ENCODE data around the gene ACAD10.

The ACAD10 gene

GRCh38 chr12:111780166-111780565 is 94.3 kb downstream of the ACAD10 start:
- no peak for DNase-seq

- DNase-seq, result no peak
Measured at GRCh38 chr12:111780615-111781014, 94.8 kb downstream of the ACAD10 start.

DNA sequence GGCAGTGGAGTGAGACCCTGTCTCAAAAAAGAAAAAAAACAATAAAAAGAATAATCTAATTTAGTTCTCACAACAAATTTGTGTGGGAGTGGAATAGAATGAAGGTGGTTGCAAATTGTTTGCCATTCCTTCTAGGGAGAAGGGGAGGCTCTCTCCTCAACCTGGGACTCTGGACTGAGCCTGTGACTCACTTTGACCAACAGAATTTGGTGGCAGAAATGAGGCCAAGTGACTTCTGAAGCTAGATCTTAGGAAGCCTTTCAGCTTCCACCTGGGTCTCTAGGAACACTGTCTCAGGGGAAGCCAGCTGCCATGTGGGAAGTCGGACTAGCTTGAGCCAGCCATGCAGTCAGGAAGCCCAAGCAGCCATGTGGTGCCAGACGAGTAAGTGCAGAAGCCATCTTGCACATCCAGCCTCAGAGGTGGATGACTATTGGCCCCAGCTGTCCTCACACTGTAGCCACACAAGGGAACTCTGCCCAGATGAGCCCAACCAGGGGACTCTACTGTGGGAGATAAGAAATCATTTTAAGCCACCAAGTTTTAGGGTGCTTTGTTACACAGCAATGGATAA is 95.3 kb downstream of the ACAD10 start:
- DNase-seq, result no peak

DNA sequence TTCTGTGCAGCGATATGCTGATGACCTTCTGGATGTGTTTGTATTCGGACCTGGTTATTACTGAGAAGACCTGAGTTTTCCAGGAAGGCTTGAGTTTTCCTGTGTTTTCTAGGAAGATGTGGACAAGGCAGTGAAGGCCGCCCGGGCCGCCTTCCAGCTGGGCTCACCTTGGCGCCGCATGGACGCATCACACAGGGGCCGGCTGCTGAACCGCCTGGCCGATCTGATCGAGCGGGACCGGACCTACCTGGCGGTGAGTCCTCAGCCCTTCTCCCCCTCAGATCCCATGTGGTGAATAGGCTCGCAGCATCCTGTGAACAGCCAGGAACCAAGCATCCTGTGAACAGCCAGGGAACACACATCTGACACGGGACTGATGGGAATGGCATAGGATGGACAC is 97.2 kb downstream of the ACAD10 start:
- no peak for DNase-seq

GRCh38 chr12:111784953-111785352 is 99.1 kb downstream of the ACAD10 start:
- DNase-seq, result no peak

GRCh38 chr12:111785651-111786050 is 99.8 kb downstream of the ACAD10 start:
- DNase-seq, result no peak

DNA sequence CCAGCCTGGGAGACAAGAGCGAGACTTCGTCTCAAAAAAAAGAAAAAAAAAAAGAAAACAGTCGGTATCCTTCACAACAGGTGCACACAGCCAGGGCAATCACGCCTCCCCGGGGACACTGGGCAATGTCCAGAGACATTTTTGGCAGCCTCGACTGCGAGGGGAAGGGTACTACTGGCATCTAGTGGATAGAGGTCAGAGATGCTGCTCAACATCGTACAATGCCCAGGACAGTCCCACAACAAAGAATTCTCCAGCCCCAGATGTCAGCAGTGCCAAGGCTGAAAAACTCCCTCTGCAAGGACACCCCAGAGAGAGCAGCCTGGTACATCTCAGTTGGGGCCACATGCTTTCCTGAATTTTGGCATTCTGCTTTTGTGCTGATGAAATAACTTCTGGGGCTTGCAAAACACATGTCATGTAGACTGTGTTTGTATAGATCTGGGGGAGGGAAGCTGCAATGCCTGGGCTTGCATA is 102.4 kb downstream of the ACAD10 start:
- DNase-seq, result no peak

DNA sequence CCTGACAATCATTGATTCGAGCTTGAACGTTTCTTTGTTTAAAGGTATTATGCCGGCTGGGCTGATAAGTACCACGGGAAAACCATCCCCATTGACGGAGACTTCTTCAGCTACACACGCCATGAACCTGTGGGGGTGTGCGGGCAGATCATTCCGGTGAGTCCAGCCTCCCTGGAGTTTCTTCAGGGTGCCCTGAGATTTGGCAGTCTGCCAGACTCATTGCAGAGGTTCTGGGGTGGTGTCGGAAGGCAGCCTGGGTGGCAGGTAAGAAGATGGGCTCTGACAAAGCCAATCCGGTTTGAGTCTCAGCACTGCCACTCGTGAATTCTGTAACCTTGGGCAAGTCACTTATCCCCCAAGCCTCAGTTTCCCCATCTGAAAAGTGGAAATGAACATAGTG is 103.9 kb downstream of the ACAD10 start:
- DNase-seq, result no peak

- DNase-seq, result no peak
Measured at GRCh38 chr12:111791507-111791906, 105.7 kb downstream of the ACAD10 start.

DNA sequence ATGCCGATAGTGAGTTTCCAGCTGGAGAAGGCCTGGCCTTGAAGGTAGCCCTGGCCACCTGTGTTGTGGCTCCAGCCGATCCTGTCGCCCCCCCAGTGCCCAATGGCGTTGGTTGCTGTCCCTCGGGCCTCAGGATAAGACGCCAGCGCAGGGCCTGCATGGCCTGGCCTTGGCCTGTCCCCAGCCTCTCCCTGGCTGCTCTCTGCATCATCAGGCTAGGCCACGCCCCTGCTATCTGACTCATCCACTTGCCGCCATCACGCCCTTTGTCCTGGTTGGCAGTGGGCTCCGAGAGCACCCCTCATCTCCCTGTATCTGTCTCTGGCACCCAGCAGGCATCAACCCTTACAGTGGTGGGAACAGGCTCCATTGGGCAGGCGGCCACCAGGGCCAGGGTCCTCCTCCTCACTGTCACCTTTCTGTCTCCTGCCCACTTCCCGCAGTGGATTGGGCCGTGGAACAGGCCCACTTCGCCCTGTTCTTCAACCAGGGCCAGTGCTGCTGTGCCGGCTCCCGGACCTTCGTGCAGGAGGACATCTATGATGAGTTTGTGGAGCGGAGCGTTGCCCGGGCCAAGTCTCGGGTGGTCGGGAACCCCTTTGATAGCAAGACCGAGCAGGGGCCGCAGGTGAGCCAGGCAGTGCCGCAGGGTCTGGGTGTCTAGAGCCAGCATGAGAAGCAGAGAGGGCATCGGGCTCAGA is 106.5 kb downstream of the ACAD10 start:
- DNase-seq, result no peak

GRCh38 chr12:111792856-111793235 is 107.0 kb downstream of the ACAD10 start:
- no peak for DNase-seq

GRCh38 chr12:111798182-111798581 is 112.3 kb downstream of the ACAD10 start:
- DNase-seq, result no peak

GRCh38 chr12:111799758-111800157 is 113.9 kb downstream of the ACAD10 start:
- no peak for DNase-seq

- no peak for DNase-seq
Measured at GRCh38 chr12:111803038-111803626, 117.3 kb downstream of the ACAD10 start.

DNA sequence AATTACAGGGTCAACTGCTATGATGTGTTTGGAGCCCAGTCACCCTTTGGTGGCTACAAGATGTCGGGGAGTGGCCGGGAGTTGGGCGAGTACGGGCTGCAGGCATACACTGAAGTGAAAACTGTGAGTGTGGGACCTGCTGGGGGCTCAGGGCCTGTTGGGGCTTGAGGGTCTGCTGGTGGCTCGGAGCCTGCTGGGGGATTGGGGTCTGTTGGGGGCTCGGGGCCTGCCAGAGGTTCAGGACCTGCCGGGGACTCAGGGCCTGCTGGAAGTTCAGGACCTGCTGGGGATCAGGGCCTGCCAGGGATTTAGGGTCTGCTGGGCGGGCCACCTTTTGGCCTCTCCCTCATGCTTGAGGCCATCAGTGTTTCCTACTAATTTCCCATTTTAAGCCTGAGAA is 118.0 kb downstream of the ACAD10 start:
- no peak for DNase-seq

GRCh38 chr12:111806304-111806703 is 120.5 kb downstream of the ACAD10 start:
- DNase-seq, result no peak

Measured in activated CD4-positive, alpha-beta T cell treated with anti-CD3 and anti-CD28 coated beads, Interleukin-10, Interleukin-2, amounts not matched to agents 100 ng/mL and 50 ng/mL, durations not matched to agents 16 hours and 8 hours (primary cell).